Measurements from ENCODE around the gene FHIT.

- TF ChIP-seq CTCF (IDR thresholded peaks at IDR 0.05; ENCODE audit: low read depth, low read length, poor library complexity, severe bottlenecking), result no peak
- TF ChIP-seq EZH2phosphoT487 (IDR thresholded peaks at IDR 0.05; ENCODE audit: borderline replicate concordance, low read length), result no peak
Measured at GRCh38 chr3:60855250-60855649, 396.0 kb downstream of the FHIT start.
